Panc1 (cell line): ENCODE results near the gene BRINP3.

Experiments used
- CTCF ChIP-seq: fragments of 450-650 bp; IDR thresholded peaks from 2 replicates; pipeline ENCODE4 v1.5.1; 2017; ENCODE audit warnings: mild to moderate bottlenecking
- POLR2AphosphoS5 ChIP-seq: IDR thresholded peaks from 2 replicates; pipeline ENCODE4 v1.6.1; 2012; ENCODE audit warnings: mild to moderate bottlenecking, low read depth, low read length, moderate library complexity
- REST ChIP-seq, 2 experiments: IDR thresholded peaks; 2 replicates each; pipeline ENCODE4 v1.6.1; 2011 to 2012; ENCODE audit warnings: low read depth in 2 of 2, control low read depth in 1 of 2, low read length in 1 of 2, mild to moderate bottlenecking in 1 of 2, moderate library complexity in 1 of 2; ENCODE audit not compliant: insufficient read depth in 1 of 2
- SIN3A ChIP-seq: IDR thresholded peaks from 2 replicates; pipeline ENCODE4 v1.6.1; 2012; ENCODE audit warnings: low read depth, mild to moderate bottlenecking, low read length, moderate library complexity, borderline replicate concordance; ENCODE audit not compliant: insufficient read depth
- TCF7L2 ChIP-seq: IDR thresholded peaks from 2 replicates; pipeline ENCODE4 v1.6.1; 2011; ENCODE audit warnings: mild to moderate bottlenecking, low read depth, low read length, inconsistent platforms

- TF ChIP-seq CTCF (no peak), POLR2AphosphoS5 (no peak), REST (IDR thresholded peaks at IDR 0.05; ENCODE audit: insufficient read depth in 1 of 2, low read depth in 2 of 2, low read length in 1 of 2) (no peak), SIN3A (no peak), TCF7L2 (no peak)
Observed at GRCh38 chr1:190226006-190226405, 251.7 kb downstream of the BRINP3 start.
